K562 (cell line): ENCODE data around the gene LMF2.

Experiments used
- BRF1 ChIP-seq: IDR thresholded peaks from 3 replicates; pipeline ENCODE4 v1.6.1; 2011; ENCODE audit warnings: borderline replicate concordance, mild to moderate bottlenecking; ENCODE audit not compliant: insufficient read length; ENCODE audit errors: extremely low read depth
- CTCF ChIP-seq, 3 experiments: IDR thresholded peaks in 2 of 3; conservative IDR thresholded peaks in 1 of 3; 2 replicates each; pipeline ENCODE4 v1.5.1; 2011 to 2012; ENCODE audit warnings: low read length in 3 of 3, mild to moderate bottlenecking in 3 of 3, control low read depth in 2 of 3, improper control_type of control experiment in 1 of 3, inconsistent platforms in 1 of 3, low read depth in 1 of 3, mixed read lengths in 1 of 3, moderate library complexity in 1 of 3; ENCODE audit not compliant: insufficient read depth in 2 of 3
- EZH2 ChIP-seq: IDR thresholded peaks from 2 replicates; pipeline ENCODE4 v1.6.1; 2012; ENCODE audit warnings: low read depth, mild to moderate bottlenecking, inconsistent platforms, low read length, borderline replicate concordance
- FOXP1 ChIP-seq: sonication (generic); formaldehyde crosslinking; IDR thresholded peaks from 2 replicates; pipeline ENCODE4 v1.8.0; 2022; ENCODE audit warnings: mild to moderate bottlenecking, missing genetic modification reagents
- HINFP ChIP-seq: fragments of 450-650 bp; conservative IDR thresholded peaks from 2 replicates; pipeline ENCODE4 v1.6.1; 2016; ENCODE audit warnings: missing genetic modification characterization, low read depth, mild to moderate bottlenecking, control low read depth, missing compliant biosample characterization
- KAT8 ChIP-seq: fragments of 450-650 bp; IDR thresholded peaks from 2 replicates; pipeline ENCODE4 v1.6.1; 2016; ENCODE audit warnings: low read depth, mild to moderate bottlenecking
- NR3C1 ChIP-seq: sonication (generic); formaldehyde crosslinking; IDR thresholded peaks from 2 replicates; pipeline ENCODE4 v1.8.1; 2022; ENCODE audit warnings: missing genetic modification reagents
- POLR2A ChIP-seq: fragments of 450-650 bp; conservative IDR thresholded peaks from 2 replicates; pipeline ENCODE4 v1.6.1; 2016
- RBFOX2 ChIP-seq: fragments of 200-400 bp; formaldehyde crosslinking; IDR thresholded peaks from 2 replicates; pipeline ENCODE4 v1.6.1; 2017; ENCODE audit warnings: low read depth, mild to moderate bottlenecking, low read length, moderate library complexity
- SP1 ChIP-seq: sonication (generic); formaldehyde crosslinking; IDR thresholded peaks from 2 replicates; pipeline ENCODE4 v1.8.1; 2022; ENCODE audit warnings: mild to moderate bottlenecking, missing genetic modification reagents
- ZNF121 ChIP-seq: sonication (generic); formaldehyde crosslinking; conservative IDR thresholded peaks from 2 replicates; pipeline ENCODE4 v1.8.0; 2022; ENCODE audit warnings: missing genetic modification reagents
- ZNF696 ChIP-seq: fragments of 250-450 bp; sonication (Bioruptor Pico); conservative IDR thresholded peaks from 2 replicates; pipeline ENCODE4 v1.4.0; 2020; ENCODE audit warnings: mild to moderate bottlenecking, moderate library complexity
- ZNF76 ChIP-seq: fragments of 250-450 bp; sonication (Bioruptor Pico); IDR thresholded peaks from 2 replicates; pipeline ENCODE4 v1.4.0; 2020; ENCODE audit warnings: mild to moderate bottlenecking, moderate library complexity, borderline replicate concordance
- TF ChIP-seq, protein P1 (sequence below): sonication (generic); formaldehyde crosslinking; IDR thresholded peaks from 2 replicates; pipeline ENCODE4 v1.8.0; 2022; ENCODE audit warnings: mild to moderate bottlenecking, low read depth, missing genetic modification reagents

DNA sequence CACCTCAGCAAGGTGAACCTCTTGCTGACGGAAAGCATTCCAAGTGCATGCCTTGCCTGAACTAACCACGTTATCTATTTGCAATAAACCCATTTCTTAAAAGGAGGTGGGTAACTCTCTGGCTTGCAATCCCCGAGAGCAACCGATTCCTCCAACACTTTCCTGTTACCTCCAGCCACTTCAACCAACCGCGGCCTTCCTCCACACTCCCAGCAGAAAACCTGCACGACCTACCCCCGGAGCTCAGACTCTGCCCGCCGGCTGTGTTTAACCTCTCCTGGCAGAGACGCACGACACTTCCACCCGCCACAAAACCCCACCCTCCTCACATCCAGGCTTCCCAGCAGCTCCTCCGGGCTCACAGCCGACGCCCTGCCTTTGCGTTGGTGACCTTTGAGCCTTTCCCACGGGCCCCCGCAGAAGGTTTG is 17.2 kb upstream of the LMF2 start:
- TF ChIP-seq POLR2A = no peak
- no peak for TF ChIP-seq RBFOX2
- no peak for TF ChIP-seq BRF1
- no peak for TF ChIP-seq ZNF121 (CRISPR knock-in tag)
- no peak for TF ChIP-seq NR3C1 (CRISPR knock-in tag)
- TF ChIP-seq, protein P1, sequence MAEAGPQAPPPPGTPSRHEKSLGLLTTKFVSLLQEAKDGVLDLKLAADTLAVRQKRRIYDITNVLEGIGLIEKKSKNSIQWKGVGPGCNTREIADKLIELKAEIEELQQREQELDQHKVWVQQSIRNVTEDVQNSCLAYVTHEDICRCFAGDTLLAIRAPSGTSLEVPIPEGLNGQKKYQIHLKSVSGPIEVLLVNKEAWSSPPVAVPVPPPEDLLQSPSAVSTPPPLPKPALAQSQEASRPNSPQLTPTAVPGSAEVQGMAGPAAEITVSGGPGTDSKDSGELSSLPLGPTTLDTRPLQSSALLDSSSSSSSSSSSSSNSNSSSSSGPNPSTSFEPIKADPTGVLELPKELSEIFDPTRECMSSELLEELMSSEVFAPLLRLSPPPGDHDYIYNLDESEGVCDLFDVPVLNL (CRISPR knock-in tag) = no peak
- TF ChIP-seq SP1 (CRISPR knock-in tag) = no peak
- no peak for TF ChIP-seq KAT8
- TF ChIP-seq FOXP1 (CRISPR knock-in tag) = no peak
- no peak for TF ChIP-seq EZH2
- no peak for TF ChIP-seq ZNF76
- TF ChIP-seq CTCF (IDR thresholded peaks at IDR 0.05 in 2 of 3, conservative IDR thresholded peaks at IDR 0.05 in 1 of 3; ENCODE audit: insufficient read depth in 2 of 3, low read depth in 1 of 3, low read length in 3 of 3) = no peak
- no peak for TF ChIP-seq HINFP (tag)
- TF ChIP-seq ZNF696 (CRISPR knock-in tag) = no peak
